ENCODE measurements around the gene MYCL. TPM values are rescaled to one million over a fixed set of nuclear protein-coding genes. Genes with fewer than 3 reads are reported as not detected.
"Not testable (repeated sequence)": the region's sequence is repeated elsewhere in the genome, so short reads cannot be mapped to it uniquely, and the experiment has no call there.

The MYCL gene
- total RNA-seq, 1 experiment from 2014 or later, result 11.6 TPM

DNA sequence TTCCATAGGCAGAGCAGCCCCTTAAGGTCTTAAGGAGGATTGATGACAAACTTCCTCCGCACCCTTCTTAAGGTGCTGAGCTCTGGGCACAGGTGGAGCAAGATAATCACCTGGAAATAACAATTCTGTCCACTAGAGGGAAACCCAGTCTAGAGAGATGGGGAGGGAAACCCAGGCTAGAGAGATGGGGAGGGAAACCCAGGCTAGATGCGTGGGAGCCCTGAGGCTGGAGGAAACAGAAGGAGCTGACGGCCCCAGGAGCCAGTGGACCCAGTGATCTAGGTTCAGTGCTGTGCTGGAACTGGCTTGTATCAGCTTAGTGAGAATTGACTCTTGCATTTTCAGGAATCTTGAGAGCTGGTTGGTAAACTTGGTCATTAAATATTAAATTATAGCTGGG, 17.8 kb upstream of the MYCL start:
- DNase-seq (ENCODE audit: low spot score), result peak; percentile 91

DNA sequence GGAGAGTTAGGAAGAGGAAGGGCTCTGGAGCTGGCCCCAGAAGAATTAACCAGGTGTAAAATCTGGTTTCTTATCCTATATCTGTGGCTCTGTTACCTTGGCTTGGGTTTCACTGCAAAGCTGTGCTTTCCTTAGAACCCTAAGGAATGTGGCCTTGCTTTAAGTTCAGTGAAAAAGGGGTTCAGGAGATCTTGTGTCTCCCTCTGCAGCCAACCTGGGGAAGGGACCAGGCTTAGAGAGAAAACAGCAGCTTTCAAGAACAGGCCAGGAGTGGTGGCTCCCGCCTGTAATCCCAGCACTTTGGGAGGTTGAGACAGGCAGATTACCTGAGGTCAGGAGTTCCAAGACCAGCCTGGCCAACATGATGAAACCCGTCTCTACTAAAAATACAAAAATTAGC, 16.1 kb upstream of the MYCL start:
- DNase-seq (ENCODE audit: low spot score), result peak; percentile 28

DNA sequence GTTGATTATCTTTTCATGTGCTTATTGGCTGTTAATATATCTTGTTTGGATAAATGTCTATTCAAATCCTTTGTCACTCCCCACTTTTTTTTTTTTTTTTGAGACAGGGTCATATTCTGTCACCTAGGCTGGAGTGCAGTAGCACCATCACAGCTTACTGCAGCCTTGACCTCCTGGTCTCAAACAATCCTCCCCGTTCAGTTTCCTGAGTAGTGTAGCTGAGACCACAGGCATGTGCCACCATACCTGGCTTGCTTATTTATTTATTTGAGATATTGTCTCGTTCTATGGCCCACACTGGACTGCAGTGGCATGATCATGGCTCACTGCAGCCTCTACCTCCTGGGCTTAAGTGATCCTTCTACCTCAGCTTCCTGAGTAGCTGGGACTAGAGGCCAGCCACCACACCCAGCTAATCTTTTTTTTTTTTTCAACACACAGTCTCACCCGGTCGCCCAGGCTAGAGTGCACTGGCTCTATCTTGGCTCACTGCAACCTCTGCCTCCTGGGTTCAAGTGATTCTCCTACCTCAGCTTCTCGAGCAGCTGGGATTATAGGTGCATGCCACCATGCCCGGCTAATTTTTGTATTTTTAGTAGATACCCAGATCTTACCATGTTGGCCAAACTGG, 13.9 kb upstream of the MYCL start:
- DNase-seq (ENCODE audit: low spot score), result no peak

DNA sequence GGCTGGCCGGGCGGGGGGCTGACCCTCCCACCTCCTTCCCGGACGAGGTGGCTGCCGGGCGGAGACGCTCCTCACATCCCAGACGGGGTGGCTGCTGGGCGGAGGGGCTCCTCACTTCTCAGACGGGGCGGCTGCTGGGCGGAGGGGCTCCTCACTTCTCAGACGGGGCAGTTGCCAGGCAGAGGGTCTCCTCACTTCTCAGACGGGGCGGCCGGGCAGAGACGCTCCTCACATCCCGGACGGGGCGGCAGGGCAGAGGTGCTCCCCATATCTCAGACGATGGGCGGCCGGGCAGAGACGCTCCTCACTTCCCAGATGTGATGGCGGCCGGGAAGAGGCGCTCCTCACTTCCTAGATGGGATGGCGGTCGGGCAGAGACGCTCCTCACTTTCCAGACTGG, 11.4 kb upstream of the MYCL start:
- DNase-seq (ENCODE audit: low spot score), result not testable (repeated sequence)

DNA sequence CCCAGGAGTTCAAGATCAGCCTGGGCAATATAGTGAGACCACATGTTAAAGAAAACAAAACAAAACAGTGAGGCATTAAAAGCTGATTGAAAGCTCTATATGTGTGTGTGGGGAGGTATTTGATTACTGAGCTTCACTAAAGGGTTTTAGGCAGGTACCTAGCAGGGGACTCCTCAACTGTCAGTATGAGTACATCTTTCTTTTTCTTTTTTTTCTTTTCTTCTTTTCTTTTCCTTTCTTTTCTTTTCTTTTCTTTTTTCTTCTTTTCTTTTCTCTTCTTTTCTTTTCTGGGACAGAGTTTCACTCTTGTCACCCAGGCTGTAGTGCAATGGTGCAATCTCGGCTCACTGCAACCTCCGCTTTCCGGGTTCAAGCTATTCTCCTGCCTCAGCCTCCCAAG, 8.5 kb upstream of the MYCL start:
- no peak for DNase-seq (ENCODE audit: low spot score)

DNA sequence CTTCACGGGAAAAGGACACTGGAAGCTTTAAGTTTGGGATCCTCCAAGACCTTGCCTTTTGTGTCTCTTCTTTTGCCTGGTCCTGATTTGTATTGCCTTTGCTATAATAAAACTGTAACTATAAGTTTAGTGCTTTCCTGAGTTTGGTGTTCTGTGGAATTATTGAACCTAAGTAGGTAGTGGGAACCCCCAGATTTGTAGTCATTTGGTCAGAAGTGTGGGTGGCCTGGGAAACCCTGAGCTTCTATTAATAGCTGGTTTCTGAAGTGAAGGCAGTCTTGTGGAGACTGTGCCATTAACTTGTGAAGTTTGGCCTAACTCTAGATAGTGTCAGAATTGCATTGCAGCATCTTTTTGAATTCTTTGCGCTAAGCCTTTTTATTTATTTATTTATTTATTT, 6.8 kb upstream of the MYCL start:
- no peak for DNase-seq (ENCODE audit: low spot score)

DNA sequence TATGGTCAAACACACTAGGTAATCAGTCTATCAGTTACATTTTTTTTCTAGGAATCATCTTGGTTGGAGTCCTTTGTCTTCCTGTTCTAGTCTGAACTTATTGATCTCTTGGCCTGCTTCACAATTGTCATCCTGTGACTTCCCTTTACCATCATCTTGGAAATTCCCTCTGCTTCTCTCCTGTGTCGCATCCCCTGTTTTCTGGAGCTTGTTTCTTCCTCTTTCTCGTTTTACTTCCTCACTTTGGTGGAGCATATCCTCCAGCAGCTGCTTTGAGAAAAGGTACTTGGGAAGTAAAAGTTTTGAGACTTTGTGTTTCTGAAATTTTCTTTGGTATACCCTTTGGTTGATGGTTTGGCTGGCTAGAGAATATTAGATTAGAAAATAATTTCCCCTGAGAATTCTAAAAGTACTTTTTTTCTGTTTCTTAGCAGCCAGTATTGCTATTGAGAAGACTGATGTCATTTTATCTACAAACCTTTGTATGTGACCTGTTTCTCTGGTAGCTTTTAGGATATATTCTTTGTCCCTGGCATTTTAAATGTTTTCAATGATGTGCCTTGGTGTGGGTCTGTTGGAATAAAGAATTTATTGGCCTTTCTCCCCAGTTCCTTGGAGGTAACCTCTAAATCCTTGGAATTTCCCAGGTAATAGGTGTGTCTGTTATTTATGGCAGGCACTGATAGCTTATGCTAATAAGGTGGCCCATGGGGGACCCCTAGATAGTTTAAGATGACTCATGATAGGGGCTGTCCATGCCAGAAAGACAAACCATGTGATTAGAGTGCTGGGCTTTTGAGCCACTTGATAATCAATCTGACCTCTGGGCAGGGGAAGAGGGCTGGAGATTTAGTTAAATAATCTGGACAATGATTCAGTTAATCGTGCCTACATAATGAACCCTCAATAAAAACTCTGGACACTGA, 6.1 kb upstream of the MYCL start:
- DNase-seq (ENCODE audit: low spot score), result no peak

DNA sequence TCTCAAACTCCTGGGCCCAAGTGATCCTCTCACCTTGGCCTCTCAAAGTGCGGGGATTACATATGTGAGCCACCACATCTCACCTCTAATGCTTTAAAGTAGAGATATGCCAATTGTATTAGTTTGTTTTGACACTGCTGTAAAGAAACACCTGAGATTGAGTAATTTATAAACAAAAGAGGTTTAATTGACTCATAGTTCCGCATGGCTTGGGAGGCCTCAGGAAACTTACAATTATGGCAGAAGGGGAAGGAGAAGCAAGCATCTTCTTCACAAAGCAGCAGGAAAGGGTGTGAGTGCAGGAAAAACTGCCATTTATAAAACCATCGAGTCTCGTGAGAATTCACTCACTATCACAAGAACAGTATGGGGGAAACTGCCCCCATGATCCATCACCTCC, 3.5 kb upstream of the MYCL start:
- DNase-seq (ENCODE audit: low spot score), result no peak

DNA sequence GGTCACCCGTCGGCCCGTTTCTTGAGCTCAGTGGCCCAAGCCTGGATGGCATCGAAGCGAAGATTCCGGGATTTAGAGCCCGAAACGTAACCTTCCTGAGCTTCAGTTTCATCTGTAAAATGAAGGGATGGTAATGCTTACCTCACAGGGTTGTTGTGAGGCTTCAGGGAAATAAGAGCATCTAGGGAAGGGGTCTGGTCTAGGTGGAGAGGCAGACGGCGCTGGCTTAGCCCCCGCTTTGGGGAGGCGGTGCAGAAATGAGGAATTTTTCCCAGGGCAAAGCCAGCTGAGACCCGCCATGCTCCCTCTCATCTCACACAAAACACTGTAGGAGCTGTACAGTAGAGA, 717 bp upstream of the MYCL start:
- DNase-seq (ENCODE audit: low spot score), result no peak

DNA sequence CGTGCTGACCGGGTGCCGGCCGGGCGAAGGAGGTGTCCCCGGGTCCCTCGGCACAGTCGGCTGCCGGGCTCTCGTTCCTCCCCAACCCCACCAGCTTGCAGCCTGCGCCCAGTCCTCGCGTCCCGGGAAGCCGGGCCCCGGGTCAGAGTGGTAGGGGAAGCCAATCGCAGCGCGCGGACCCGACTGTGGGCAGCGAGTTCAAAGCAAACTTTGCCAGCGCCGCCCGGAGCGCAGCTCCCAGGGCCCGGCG, 328 bp downstream of the MYCL start:
- DNase-seq (ENCODE audit: low spot score), result no peak

DNA sequence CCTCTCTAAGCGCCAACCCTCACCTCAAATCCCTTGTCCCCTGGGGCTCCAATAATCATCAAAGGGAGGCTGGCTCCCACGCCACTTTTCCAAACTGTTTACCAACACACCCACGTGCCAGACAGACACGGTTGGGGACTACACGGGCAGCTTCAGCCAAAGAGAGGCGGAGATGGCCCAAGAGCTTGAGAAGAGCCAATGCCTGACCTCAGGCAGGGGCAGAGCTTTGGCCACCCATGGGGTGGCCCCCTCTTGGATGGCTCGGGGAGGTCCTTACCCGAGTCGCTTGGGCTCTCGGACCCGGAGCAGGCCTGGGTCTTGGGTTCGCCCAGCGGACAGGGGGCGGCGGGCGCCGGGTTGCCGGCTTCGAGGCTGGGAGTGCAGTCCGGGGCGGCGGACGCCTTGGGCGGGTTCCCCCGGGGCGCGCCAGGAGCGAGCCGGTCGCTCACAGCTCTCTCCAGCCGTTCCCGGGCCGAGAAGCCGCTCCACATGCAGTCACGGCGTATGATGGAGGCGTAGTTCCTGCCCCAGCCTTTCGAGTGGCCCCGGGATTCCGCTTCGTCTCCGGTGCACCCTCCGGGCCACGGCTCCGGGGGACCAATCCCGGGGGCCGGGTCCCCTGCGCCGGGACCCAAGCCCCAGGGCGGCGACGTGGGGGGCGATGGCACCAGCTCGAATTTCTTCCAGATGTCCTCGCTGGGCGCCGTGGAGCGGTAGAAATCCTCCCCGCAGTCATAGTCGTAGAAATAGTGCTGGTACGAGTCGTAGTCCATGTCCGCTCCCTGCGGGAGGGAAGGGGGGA, 854 bp downstream of the MYCL start:
- peak; percentile 37 for DNase-seq (ENCODE audit: low spot score)

DNA sequence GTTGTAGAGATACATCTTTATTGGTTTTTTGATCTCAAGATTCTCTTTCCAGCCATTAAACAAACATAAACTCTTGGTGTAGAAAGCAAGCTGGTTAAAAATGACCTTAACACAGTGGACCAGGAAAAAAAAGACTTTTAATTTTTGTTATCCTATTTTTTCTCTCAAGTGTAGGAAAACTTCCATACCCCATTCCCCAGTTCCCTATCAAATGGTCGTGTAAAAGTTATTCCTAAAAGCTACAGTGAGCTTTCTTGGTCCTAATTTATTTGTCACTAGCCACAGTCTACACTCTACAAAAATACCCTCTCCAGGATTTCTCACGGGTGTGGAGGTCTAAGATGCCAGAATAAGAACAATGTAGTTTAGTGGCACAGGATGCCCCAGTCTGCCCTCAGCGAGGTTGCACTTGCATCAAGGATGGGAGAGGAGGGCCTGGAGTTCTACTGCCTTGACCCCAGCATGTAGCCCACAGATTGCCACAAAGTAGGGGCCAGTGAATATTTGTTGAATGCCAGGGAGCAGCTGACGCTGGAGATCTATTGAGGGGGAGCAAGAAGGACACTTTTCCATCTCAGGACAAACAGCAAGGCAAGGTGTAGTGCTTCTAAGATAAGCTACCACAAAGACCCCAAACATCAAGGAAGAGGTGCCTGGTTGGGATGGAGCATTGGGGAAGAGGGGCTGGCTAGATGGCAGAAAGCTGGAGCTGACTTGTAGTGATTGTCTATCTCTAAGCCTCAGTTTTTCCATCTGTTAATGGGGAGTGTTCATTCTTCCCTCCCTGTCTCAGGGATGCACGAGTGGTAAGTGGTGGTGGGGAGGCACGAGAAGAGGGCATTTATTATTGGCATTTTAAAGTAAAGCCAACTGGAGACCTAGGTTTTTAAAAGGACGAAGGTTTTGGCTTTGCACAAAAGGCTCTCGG, 1.8 kb downstream of the MYCL start:
- DNase-seq (ENCODE audit: low spot score), result no peak

DNA sequence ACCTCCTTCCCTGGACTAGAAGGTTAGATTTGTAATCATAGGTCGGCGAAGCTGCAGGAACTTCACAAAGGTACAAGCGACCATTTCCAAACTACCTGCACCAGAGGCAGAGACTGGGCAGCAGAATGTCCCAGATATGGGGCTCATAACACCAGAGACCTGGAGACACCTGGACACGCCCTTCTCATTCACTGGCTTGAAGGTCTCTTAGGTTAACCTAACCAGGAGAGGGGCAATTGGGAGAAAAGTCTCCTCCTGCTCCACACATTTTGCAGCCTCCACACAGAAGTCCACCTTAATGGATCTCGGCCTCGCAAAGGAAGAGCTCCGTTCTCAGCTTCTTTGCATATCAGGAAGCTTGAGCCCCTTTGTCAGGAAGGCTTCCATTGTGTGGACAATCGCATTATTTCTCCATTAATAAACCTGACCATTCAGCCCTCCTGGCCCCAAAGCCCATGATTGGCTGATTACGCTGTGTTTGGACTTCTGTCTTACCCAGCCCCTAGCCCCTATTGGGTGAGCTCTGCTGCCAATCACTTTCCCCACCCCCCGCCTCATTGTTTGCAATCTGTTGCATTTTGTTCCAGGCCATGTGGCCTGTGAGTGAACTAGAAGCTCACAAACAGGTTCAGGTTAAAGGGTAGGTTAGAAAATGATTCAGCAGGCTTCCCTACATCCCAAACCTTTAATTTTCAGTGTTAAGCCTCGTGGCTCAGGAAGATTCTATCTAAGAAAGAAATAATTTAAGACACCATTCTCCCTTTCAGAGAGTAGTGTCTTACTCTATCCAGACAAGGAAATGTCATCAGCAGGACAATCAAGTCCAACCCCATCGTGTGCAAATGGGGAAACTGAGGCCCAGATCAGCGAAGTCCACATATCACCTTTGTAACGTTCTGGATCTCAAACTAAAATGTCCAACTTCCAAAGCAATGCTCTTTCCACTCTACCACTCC, 2.8 kb downstream of the MYCL start:
- DNase-seq (ENCODE audit: low spot score), result peak; percentile 61

DNA sequence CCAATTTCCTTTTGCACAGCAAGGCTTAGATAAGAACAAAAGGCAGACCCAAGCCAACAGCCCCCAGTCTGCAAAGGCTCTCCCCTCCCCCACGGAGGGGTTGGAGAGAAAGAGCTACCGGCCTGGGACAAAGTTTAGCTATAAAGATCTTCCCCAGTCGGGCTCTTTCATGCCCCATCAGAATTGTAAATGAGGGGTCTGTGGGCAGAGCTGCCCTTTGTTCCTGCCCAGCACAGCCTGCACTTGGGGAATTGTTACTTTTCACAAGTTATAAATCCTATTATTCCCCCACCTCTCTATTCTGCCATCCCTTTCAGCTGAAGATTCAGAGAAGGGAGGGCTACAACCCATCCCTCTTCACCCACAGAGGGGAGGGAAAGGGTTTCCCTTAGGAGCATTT, 3.5 kb downstream of the MYCL start:
- no peak for DNase-seq (ENCODE audit: low spot score)

DNA sequence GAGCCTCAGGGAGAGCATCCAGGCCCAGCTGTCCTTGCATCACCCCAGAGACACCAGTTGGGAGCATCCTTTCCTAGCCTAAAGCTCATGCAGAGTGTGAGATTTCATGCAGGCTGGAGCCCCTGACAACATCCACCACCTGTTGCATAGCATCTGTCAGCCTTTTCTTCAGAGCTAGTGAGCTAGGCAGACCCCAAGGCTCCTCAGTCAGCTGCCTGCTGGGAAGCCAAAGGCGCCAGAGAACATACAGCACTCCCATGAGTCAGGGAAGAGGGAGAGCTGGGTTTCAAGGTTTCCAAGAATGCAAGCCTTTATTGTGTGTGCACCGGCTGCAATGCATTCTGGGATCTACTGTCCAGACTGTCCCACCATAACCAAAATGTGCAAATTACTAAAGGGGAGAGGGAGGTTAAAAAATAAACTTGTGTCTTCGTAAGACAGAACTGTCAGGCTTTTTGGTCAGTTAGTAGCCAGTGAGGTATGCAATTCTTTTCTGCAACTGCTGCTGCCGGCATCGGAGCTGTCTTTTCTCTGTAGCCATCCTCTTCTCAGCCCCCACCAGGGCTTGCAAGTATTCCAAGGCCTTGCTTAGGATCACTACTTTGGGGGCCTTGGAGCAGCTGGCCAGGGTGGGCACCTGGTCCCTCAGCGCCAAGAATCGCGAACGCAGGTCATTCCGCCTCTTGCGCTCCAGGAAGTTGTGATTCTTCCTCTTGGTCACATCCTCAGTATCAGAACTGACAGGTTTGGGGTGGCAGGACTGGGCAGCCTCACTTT, 4.6 kb downstream of the MYCL start:
- no peak for DNase-seq (ENCODE audit: low spot score)

DNA sequence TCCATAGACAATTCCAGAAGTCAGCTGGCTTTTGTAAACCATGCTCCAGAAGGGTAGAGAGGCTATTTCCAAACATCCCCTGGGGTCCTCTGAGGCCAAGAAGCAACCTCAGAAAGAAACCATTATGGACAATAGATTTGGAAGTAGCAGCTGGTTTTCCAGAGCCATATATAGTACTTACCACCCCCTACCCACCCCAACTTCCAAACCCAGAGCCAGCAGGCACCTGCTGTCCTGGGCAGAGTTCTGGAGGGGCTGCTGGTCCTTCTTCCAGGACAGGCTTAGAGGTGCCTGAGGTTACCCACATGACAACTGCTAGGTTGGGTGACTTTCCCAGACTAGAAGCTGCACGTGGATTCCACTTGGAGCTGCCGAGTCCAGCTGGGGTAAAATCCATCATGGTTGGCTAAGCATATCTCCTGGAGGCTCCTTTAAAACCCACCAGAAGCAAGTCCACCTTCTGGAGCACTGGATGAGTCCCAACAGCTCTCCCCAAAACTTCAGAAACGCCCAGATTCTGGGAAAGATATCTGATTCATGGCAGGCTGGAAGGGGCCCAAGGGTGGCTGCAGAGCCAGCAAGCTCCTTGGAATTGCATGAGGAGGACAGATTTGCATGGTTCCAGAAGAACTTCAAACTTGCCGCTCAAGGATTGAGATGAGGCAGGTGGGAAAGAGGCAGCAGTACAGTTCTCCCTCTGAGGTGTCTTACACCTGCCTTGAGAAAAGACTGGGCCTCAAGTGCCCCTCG, 5.8 kb downstream of the MYCL start:
- no peak for DNase-seq (ENCODE audit: low spot score)

DNA sequence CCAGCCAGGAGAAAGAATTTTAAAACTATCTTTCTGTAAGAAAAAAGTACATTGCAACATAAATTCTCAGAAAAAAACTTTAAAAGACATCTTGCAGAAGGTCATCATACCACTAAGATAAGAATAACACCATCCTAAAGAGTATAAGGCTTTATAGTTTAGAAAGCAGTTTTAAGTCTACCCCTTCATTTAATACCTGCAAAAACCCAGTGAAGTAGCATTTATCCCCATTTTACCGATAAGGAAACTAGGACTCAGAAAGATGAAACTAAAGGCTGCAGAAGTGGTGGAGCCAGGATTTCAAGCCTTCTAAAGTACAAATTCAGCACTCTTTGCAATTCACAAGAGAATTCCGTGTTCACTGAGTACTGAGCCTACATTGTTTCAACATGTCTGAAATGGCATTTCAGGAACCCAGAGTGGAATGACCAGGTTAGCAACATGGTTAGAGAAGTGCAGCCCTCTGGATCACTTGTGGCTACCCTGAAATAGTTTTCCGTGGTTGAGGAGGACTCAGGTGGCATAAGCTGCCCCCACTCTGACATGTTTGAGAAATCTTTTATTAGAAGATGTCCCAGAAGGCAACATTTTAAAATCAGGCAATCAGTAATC, 6.7 kb downstream of the MYCL start:
- no peak for DNase-seq (ENCODE audit: low spot score)

All from HT-29 (cell line).